BJ (cell line): Measurements from ENCODE around the gene NAP1L4. TPM values are rescaled to one million over a fixed set of nuclear protein-coding genes. Genes with fewer than 3 reads are reported as not detected.

Experiments used
- CTCF ChIA-PET: fragments of 350-600 bp; formaldehyde crosslinking; extraction: SDS; loops from one replicate; lab custom pipeline; 2021; ENCODE audit warnings: antibody characterized with exemption, inconsistent platforms; lab: Yijun Ruan, JAX
- POLR2A ChIA-PET: fragments of 300-600 bp; sonication (Branson Sonifier 250); formaldehyde crosslinking; extraction: SDS; loops from one replicate; lab custom pipeline; 2021; ENCODE audit warnings: antibody characterized with exemption; lab: Charles Lee
- DNase-seq: peaks from one replicate; pipeline ENCODE4 v3.0.0-alpha.2; 2011; ENCODE audit warnings: low read depth
- H3K27me3 ChIP-seq: 2 replicates; pipeline ENCODE4 v1.6.0; 2011; ENCODE audit warnings: low read length; ENCODE audit not compliant: control insufficient read depth, insufficient read depth
- H3K36me3 ChIP-seq: 2 replicates; pipeline ENCODE4 v1.5.1; 2011; ENCODE audit warnings: low read length; ENCODE audit not compliant: control insufficient read depth, insufficient read depth
- H3K4me3 ChIP-seq: 2 replicates; pipeline ENCODE4 v1.5.1; 2011; ENCODE audit warnings: low read depth, mild to moderate bottlenecking, control low read depth, low read length
- CTCF ChIP-seq: IDR thresholded peaks from 2 replicates; pipeline ENCODE4 v1.5.1; 2011; ENCODE audit warnings: low read depth, mild to moderate bottlenecking, control low read depth, inconsistent platforms, low read length, moderate library complexity; ENCODE audit not compliant: insufficient read depth
- polyA plus RNA-seq: library from polyadenylated mRNA; depleted of rRNA; stranded (reverse); fragments of >200 nt; gene quantifications from 2 replicates; pipeline ENCODE4 v1.2.3, GENCODE V29; 2011

NAP1L4 gene
- polyA plus RNA-seq, 1 experiment, result 65.1 TPM

DNA sequence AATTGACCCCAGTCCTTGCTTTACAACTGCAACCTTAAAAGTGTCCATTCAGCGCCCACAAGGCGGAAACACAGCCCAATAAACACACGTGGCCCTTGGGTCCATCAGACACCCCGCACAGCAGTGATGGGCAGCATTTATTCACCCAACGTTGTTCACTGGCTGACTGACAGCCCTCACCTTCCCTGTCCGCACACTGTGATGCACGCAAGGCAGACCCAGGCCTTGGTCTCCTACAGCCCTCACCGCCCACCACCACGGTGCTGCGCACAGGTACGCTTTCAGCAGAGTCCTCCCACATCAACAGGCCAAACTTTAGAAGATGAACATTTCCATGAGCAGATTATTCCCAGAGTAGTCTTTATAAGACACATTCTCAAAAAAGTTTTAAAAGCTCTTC lies 42.2 kb downstream of the NAP1L4 start:
- no peak overlapping the region for H3K4me3 ChIP-seq
- no peak for TF ChIP-seq CTCF
- H3K36me3 ChIP-seq, result peaks cover 14% of the 10 kb centered on the region
- H3K27me3 ChIP-seq, result no peaks in the 10 kb centered on the region
- no peak for DNase-seq
- POLR2A ChIA-PET, result no interaction called here
- CTCF ChIA-PET, result no interaction called here

DNA sequence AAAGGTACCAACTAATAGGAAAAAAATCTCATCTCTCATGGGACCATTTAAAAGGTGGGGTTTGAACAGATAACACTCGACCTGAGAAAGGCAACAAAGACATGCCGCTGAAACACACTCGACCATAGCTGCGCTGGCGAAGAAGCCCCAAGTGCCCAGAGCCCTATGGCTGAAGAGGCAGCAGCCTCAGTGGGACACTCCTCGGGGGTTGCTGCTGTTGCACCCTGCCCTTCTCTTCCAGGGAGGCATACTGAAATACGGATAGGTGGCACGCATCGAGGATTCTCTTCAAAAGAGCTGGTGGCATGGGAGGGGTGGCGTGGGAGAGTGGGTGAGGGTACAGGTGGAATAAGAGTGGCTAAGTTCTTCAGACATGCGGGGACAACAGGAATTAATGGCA lies 44.4 kb downstream of the NAP1L4 start:
- Histone ChIP-seq H3K4me3 (no peak overlapping the region), H3K27me3 (no peaks in the 10 kb centered on the region), H3K36me3 (peaks cover 11% of the 10 kb centered on the region)
- no peak for TF ChIP-seq CTCF
- POLR2A ChIA-PET, result no interaction called here
- CTCF ChIA-PET, result interaction anchor here (1.6 kb wide), 1 partner anchor 18 kb away, joined by 5 read pairs; no protein-coding TSS in a partner anchor
- DNase-seq, result no peak

DNA sequence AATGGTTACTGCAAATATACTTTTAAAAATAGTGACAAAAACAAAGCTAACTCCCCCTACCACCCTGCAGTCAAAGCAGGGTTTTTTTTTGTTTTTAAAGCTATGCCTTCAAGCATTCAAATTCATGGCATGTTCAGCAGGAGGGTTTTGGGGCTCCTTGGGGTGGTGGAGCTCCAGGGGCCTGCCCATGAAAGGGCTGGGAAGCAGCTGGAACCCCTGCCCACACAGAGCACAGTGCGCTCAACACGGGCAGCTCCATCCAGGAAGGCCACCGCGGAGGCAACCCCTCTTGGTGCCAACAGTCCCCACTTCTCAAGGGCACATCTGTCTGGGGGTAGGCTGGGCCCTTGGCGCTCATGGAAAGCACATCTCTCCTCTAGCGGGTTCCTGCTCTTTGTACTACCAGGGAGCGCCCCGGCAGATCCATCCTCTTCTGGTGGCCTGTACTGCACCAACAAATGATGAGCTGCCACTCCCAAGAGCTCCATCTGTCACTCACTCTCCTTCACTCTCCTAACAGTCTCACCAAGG lies 46.3 kb downstream of the NAP1L4 start:
- TF ChIP-seq CTCF, result no peak
- H3K4me3 ChIP-seq, result no peak overlapping the region
- no peaks in the 10 kb centered on the region for H3K27me3 ChIP-seq
- peaks cover 7% of the 10 kb centered on the region for H3K36me3 ChIP-seq
- POLR2A ChIA-PET, result interaction anchor here (0.8 kb wide), 1 partner anchor 46 kb away, joined by 5 read pairs; the partner anchor contains the start of gene NAP1L4
- DNase-seq, result no peak
- CTCF ChIA-PET, result interaction anchor here (0.5 to 2.3 kb wide), 6 partner anchors 13 to 554 kb away, joined by 3 to 11 read pairs (median 3); no protein-coding TSS in a partner anchor

GRCh38 chr11:2945031-2945756 lies 46.9 kb downstream of the NAP1L4 start:
- ChIA-PET POLR2A (interaction anchor here (0.7 to 0.8 kb wide), 2 partner anchors 47 to 411 kb away, joined by 4 to 5 read pairs; partner anchors contain the start of gene NAP1L4), CTCF (interaction anchor here (0.5 to 2.3 kb wide), 6 partner anchors 12 to 553 kb away, joined by 3 to 11 read pairs (median 3); no protein-coding TSS in a partner anchor)
- H3K27me3 ChIP-seq, result no peaks in the 10 kb centered on the region
- DNase-seq, result peak; percentile 54
- TF ChIP-seq CTCF, result no peak
- H3K36me3 ChIP-seq, result peaks cover 7% of the 10 kb centered on the region
- H3K4me3 ChIP-seq, result 0 out of 2 replicates have a peak overlapping the region, but pooled peaks have one; percentile 21

- Histone ChIP-seq H3K4me3 (no peak overlapping the region), H3K36me3 (peaks cover 5% of the 10 kb centered on the region), H3K27me3 (no peaks in the 10 kb centered on the region)
- CTCF ChIA-PET, result no interaction called here
- POLR2A ChIA-PET, result interaction anchor here (0.7 kb wide), 1 partner anchor 410 kb away, joined by 4 read pairs; no protein-coding TSS in a partner anchor
- TF ChIP-seq CTCF, result no peak
- no peak for DNase-seq
These were observed 47.6 kb downstream of the NAP1L4 start for GRCh38 chr11:2944530-2944929.
